Right lobe of liver (tissue), 6 donors: ENCODE data around the gene HES4. TPM values are rescaled to one million over a fixed set of nuclear protein-coding genes. Genes with fewer than 3 reads are reported as not detected.
A peak's percentile ranks its signal among the peaks of the same experiment; 100 is the strongest.
"Not testable (repeated sequence)": the region's sequence is repeated elsewhere in the genome, so short reads cannot be mapped to it uniquely, and the experiment has no call there.

Source experiments
- ATAC-seq, 4 donors: fragments of 200-7000 bp; cut with Tn5 transposase; one replicate each; pipeline ENCODE4 v1.9.1; 2020; ENCODE audit warnings: mild to moderate bottlenecking in 4 of 4, moderate library complexity in 4 of 4
- DNase-seq, 3 donors: peaks; one replicate each; pipeline ENCODE4 v3.0.0-alpha.2; 2020
- H3K27ac ChIP-seq, 3 donors: fragments of 200-600 bp; one replicate each; pipeline ENCODE4 v1.8.0; 2022
- H3K27me3 ChIP-seq, 2 donors: fragments of 200-600 bp; one replicate each; pipeline ENCODE4 v1.8.0; 2022
- H3K36me3 ChIP-seq, 4 donors: fragments of 200-600 bp; sonication (generic) in 1 of 4; one replicate each; pipeline versions ENCODE4 v1.5.1 to v1.8.0; 2017 to 2022; ENCODE audit warnings: control low read depth in 1 of 4
- H3K4me1 ChIP-seq, 4 donors: fragments of 200-600 bp; sonication (generic) in 1 of 4; one replicate each; pipeline versions ENCODE4 v1.5.1 to v1.8.0; 2017 to 2022; ENCODE audit warnings: control low read depth in 1 of 4
- H3K4me3 ChIP-seq, 3 donors: fragments of 200-600 bp; one replicate each; pipeline ENCODE4 v1.8.0; 2022
- H3K9me3 ChIP-seq, 4 donors: fragments of 200-600 bp; sonication (generic) in 1 of 4; one replicate each; pipeline versions ENCODE4 v1.5.1 to v1.8.0; 2017 to 2022; ENCODE audit warnings: control low read depth in 1 of 4
- POLR2A ChIP-seq: fragments of 450-650 bp; IDR thresholded peaks from one replicate; pipeline ENCODE4 v1.6.1; 2017; ENCODE audit warnings: antibody characterized with exemption, mild to moderate bottlenecking
- WGBS: methylation state at CpG from one replicate; pipeline ENCODE4 v1.1.6; 2018; ENCODE audit warnings: low coverage, low lambda C conversion rate; ENCODE audit not compliant: insufficient coverage; ENCODE audit errors: missing lambda C conversion rate; 5-methylcytosine and 5-hydroxymethylcytosine counted together
- intact Hi-C, 2 donors: fragments of 100-400 bp; cut with DNase I; formaldehyde crosslinking; loops; one replicate each; pipeline versions ENCODE4 v1.11.2 to v1.14.1; 2022
- total RNA-seq, 6 experiments: library from RNA; depleted of rRNA in 2 of 6; stranded (reverse); fragments of >200 nt in 2 of 6; fragmentation: NEBNext Ultra II Directional in 3 of 6; extraction: Animal tissue kit (Norgen Biotek cat#: 25700) in 3 of 6; gene quantifications; one replicate each; pipeline versions ENCODE4 v1.1.0 to v1.2.4, GENCODE V29; 2016 to 2023
- TF ChIP-seq, protein P1 (sequence below), 4 donors: fragments of 200-600 bp in 3 of 4; fragments of 450-650 bp in 1 of 4; IDR thresholded peaks; one replicate each; pipeline versions ENCODE4 v1.5.1 to v1.8.0; 2016 to 2022; ENCODE audit warnings: antibody characterized with exemption in 4 of 4, mild to moderate bottlenecking in 2 of 4
- donor health status: DM: no; HTN: yes; CAD: no.
- donor health status: DM: no; HTN: no; CAD: no.
- donor health status: DM: no; HTN: no; CAD: no.
- donor health status: DM: no; HTN: yes; CAD: no.
- donor health status: DM: no; HTN: yes; CAD: no.

The HES4 gene
- total RNA-seq, 6 experiments from 2014 or later: 1.6 to 21.5 (median 5.2) TPM

DNA sequence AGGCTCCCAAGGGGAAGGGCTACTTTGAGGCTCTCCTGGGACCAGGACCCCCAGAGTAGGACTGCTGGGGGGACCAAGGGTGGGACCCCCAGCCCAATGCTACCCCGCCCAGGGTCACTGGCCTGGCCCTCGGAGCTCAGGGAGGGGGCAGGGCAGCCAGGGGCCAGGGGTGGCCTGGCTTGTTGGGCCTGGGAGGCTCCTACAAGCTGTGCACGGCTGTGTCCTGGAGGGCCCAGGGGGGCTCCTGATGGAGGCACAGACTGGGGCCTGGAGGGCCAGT, 2.2 kb downstream of the HES4 start:
- Histone ChIP-seq H3K27ac (no peak overlapping the region), H3K9me3 (no peaks in the 10 kb centered on the region), H3K27me3 (peaks cover 6 to 14% of the 10 kb centered on the region in 2 donors), H3K36me3 (no peaks in the 10 kb centered on the region), H3K4me3 (no peak overlapping the region), H3K4me1 (peaks cover 0 to 34% (median 0%) of the 10 kb centered on the region in 4 donors)
- peak in 1 of 3 donors; percentile 27 for DNase-seq
- TF ChIP-seq POLR2A: no peak
- TF ChIP-seq, protein P1, sequence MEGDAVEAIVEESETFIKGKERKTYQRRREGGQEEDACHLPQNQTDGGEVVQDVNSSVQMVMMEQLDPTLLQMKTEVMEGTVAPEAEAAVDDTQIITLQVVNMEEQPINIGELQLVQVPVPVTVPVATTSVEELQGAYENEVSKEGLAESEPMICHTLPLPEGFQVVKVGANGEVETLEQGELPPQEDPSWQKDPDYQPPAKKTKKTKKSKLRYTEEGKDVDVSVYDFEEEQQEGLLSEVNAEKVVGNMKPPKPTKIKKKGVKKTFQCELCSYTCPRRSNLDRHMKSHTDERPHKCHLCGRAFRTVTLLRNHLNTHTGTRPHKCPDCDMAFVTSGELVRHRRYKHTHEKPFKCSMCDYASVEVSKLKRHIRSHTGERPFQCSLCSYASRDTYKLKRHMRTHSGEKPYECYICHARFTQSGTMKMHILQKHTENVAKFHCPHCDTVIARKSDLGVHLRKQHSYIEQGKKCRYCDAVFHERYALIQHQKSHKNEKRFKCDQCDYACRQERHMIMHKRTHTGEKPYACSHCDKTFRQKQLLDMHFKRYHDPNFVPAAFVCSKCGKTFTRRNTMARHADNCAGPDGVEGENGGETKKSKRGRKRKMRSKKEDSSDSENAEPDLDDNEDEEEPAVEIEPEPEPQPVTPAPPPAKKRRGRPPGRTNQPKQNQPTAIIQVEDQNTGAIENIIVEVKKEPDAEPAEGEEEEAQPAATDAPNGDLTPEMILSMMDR (IDR thresholded peaks at IDR 0.05): no peak
- WGBS: no CpG with 5 or more reads among the region's 3 CpGs
- intact Hi-C loops: no loop called here
- no peak for ATAC-seq

DNA sequence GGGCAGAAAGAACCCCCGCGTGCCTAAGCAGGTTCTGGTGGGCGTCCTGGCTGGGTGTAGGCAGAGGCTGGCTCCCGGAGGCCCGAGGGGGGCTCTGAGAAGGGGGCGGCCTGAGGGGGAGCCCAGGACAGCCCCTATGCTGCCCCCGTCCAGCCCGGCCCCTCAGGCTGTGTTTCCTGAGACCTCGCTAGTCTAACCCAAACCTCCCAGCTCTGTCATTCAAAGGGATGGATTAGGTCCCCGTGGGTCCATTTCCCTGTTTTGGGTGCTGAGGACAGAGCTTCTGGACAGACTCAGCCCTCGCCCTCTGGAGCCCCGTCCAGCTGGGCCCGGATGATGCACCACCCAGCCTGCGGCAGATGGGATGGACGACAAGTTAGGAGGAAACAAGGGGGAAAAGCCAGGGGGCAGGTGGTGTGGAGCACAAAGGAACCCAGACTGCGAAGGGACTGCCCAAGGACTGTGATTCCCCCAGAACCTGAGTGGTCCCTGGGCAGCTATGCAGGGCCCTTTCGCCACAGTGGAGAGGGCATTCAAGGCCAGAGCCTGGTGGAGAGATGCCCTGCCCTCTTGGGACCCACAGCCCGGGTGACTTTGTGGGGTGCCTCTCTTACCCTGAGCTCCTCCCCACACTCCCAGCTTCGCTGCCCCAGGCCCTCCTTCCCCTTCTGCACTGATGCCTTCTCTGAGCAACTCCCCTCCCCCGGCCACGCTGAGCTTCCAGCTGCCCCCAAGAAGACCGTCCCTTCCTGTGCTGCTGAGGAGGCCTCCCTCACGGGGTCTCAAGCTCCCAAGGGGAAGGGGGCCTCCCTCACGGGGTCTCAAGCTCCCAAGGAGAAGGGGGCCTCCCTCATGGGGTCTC, 2.8 kb downstream of the HES4 start:
- Histone ChIP-seq H3K4me1 (peaks cover 0 to 34% (median 0%) of the 10 kb centered on the region in 4 donors), H3K4me3 (no peak overlapping the region), H3K9me3 (no peaks in the 10 kb centered on the region), H3K27me3 (peaks cover 6 to 14% of the 10 kb centered on the region in 2 donors), H3K36me3 (no peaks in the 10 kb centered on the region), H3K27ac (no peak overlapping the region)
- TF ChIP-seq, protein P1 (IDR thresholded peaks at IDR 0.05): no peak
- TF ChIP-seq POLR2A: no peak
- ATAC-seq (no peak), DNase-seq (no peak)
- intact Hi-C loops: no loop called here
- 35% methylated on average over 6 of the region's 24 CpGs for WGBS

DNA sequence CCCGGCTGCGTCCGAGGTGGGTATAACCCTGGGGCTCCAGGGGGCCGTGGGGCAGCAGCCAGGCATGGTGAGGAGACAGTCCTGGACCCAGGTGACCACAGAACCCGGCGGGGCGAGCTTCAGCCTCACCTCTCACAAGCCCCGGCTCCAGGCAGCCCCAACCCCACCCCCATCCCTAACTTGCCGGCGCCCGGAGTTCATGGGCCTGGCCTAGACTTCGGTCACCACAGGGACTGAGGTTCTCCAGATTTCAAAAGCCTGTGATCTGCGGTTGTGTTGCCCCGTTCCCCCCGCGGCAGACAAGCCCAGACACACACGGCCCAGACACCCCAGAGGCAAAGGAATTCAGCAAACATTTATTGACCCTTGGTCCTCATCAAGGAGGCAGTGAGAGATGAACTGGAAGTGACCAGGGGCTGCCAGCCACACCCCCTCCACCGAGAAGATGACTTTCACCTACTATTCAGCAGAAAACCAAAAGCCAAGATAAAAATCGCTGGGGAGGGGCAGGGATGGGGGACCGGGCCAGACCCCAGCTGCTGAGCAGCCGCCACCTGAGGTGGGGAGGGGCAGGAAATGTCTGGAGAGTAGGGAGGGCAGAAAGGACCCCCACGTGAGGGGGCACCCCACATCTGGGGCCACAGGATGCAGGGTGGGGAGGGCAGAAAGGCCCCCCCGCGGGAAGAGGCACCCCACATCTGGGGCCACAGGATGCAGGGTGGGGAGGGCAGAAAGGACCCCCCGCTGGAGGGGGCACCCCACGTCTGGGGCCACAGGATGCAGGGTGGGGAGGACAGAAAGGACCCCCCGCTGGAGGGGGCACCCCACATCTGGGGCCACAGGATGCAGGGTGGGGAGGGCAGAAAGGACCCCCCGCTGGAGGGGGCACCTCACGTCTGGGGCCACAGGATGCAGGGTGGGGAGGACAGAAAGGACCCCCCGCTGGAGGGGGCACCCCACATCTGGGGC, 3.9 kb downstream of the HES4 start:
- ATAC-seq (no peak), DNase-seq (peak in 1 of 3 donors; percentile 46)
- Histone ChIP-seq H3K27ac (no peak overlapping the region), H3K4me1 (peaks cover 0 to 26% (median 0%) of the 10 kb centered on the region in 4 donors), H3K4me3 (no peak overlapping the region), H3K9me3 (no peaks in the 10 kb centered on the region), H3K36me3 (no peaks in the 10 kb centered on the region), H3K27me3 (peaks cover 6 to 14% of the 10 kb centered on the region in 2 donors)
- intact Hi-C loops: no loop called here
- WGBS: 18% methylated on average over 10 of the region's 30 CpGs
- TF ChIP-seq POLR2A: no peak
- TF ChIP-seq, protein P1 (IDR thresholded peaks at IDR 0.05): no peak

DNA sequence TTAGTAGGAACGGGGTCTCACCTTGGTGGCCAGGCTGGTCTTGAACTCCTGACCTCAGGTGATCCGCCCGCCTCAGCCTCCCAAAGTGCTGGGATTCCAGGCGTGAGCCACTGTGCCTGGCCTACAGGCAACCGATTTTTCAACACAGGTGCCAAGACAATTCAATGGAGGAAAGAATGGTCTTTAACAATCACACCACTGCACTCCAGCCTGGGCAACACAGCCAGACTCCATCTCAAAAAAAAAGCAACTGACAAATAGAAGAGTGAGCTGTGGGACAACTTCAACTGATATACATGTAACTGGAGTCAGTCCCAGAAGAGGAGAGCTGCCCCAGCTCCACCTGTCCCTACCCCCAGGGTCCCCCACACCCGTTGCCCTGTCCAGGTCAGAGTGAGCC, 5.4 kb downstream of the HES4 start:
- H3K9me3 ChIP-seq, H3K36me3 ChIP-seq, H3K27ac ChIP-seq, H3K4me3 ChIP-seq, ATAC-seq, DNase-seq, intact Hi-C loops: not testable (repeated sequence)
- Histone ChIP-seq H3K27me3 (peaks cover 6 to 14% of the 10 kb centered on the region in 2 donors), H3K4me1 (peaks cover 0 to 12% (median 0%) of the 10 kb centered on the region in 4 donors)
- WGBS: 92% methylated on average over 4 of the region's 6 CpGs
